Uterus (tissue), 2 donors: ENCODE measurements around the gene ZNF283.

Source experiments
- CTCF ChIP-seq, 4 experiments: fragments of 200-600 bp in 2 of 4; fragments of 450-650 bp in 2 of 4; sonication (generic) in 2 of 4; IDR thresholded peaks; one replicate each; pipeline ENCODE4 v1.5.1; 2016 to 2019; ENCODE audit warnings: antibody characterized with exemption in 4 of 4, mild to moderate bottlenecking in 2 of 4, moderate library complexity in 1 of 4
- POLR2A ChIP-seq, 2 donors: fragments of 450-650 bp; IDR thresholded peaks; one replicate each; pipeline ENCODE4 v1.6.1; 2016; ENCODE audit warnings: antibody characterized with exemption in 2 of 2, mild to moderate bottlenecking in 1 of 2, moderate library complexity in 1 of 2

GRCh38 chr19:43839139-43839538 is 12.0 kb downstream of the ZNF283 start:
- TF ChIP-seq CTCF (IDR thresholded peaks at IDR 0.05) (no peak), POLR2A (IDR thresholded peaks at IDR 0.05) (no peak)
